Measurements from ENCODE around the gene RC3H1.
"Not testable (repeated sequence)": the region's sequence is repeated elsewhere in the genome, so short reads cannot be mapped to it uniquely, and the experiment has no call there.

The RC3H1 gene

DNA sequence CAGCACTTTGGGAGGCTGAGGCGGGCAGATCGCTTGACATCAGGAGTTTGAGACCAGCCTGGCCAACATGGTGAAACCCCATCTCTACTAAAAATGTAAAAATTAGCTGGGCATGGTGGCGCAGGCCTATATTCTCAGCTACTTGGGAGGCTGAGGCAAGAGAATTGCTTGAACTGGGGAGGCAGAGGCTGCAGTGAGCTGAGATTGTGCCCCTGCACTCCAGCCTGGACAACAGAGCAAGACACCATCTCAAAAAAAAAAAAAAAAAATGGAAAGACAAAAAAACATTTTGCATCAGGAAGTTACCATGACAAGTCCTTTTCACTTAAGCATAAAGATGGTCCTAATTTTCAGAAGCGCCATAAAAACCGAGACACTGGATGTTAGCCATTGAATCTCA lies 91.6 kb downstream of the RC3H1 start:
- not testable (repeated sequence) for DNase-seq

- DNase-seq, result no peak
These were observed 96.6 kb downstream of the RC3H1 start for GRCh38 chr1:173925306-173926242.

- no peak for DNase-seq
These were observed 101.3 kb downstream of the RC3H1 start for GRCh38 chr1:173920861-173921260.

GRCh38 chr1:173917635-173918493 lies 104.3 kb downstream of the RC3H1 start:
- no peak for DNase-seq

GRCh38 chr1:173917149-173917548 lies 105.0 kb downstream of the RC3H1 start, which contains the start of gene SERPINC1:
Gene SERPINC1 (minus strand): TSS chr1:173917327. CDS start chr1:173917259, 68 bp downstream.
- no peak for DNase-seq

- DNase-seq, result no peak
These were observed 105.5 kb downstream of the RC3H1 start for GRCh38 chr1:173916667-173917066.

DNA sequence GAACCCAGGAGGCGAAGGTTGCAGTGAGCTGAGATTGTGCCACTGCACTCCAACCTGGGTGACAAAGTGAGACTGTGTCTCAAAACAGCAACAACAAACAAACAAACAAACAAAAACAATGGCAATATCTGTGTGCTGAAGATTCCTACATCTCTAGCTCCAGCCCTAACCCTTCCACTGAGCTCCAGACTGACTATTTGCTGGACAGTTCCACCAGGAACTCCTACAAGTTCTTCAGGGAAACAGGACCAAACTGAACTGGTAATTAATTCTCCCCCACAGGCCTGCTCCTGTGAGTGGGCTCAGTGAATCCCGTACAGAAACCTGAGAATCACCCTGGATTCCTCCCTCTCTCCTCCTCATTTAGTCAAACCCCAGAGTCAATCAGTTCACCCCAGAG lies 106.6 kb downstream of the RC3H1 start:
- no peak for DNase-seq

- DNase-seq, result no peak
These were observed 107.7 kb downstream of the RC3H1 start for GRCh38 chr1:173914366-173914871.

DNA sequence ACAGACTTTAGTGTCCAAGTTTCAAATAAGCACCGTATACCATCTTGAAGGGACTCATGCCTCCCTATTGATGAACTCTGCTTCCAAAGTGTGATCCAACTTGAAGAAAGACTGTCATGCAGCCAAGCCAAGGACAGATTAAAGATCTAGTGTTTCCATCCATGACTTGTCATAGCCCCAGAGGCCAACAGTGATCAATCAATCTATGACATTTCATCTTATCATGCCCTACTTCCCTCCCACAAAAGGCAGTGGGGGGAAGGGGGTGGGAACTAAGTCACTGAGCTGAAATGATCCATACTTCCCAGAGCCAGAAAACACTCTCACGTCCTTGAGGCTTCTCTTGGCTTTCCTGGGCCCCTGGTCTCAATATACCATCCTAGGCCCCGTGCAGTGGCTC lies 109.0 kb downstream of the RC3H1 start:
- DNase-seq, result no peak

DNA sequence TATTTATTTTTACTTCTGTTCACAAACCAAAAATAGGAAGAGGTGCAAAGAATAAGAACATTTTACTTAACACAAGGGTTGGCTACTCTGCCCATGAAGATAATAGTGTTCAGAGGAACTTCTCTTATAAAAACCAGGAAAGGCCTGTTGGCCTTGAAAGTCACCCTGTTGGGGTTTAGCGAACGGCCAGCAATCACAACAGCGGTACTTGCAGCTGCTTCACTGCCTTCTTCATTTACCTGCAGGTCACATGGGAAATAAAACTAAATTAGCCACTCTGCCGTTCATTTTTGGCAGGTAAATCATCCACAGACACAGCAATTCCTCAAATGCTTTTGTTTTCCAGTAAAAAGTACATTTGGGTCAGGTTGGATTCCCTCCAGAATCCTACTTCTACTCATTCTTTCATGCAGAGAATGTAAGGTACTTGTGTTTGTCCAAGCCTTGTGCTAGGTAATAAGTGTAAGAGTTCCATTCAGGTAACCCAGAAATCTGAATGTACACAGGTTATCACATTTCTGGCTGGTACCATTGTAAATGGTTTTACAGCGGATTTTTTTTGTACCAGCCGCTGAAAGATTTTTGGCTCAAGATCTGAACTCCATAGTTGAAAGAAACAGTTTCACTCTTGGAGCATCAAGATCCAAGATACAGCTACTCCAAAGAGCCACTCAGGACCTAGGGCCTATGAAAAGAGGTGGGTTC lies 118.2 kb downstream of the RC3H1 start:
- no peak for DNase-seq

DNA sequence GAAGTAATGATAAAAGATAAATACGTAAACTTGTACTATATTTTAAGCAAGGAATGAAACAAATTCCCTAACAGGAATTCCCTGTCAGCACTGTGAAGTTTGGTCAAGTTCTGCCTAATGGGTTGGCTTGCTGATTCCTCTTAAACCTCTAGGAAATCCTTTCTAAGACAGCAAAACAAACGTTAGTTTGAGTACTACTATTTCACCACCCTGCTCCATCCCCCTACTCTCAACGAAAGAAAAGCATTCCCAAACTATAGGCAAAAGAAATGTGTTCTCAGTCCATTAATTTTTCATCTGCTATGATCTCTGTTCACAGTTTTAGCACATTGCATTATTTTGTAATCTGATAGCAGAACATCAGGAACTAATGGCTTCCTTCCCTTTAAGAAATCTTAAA lies 121.2 kb downstream of the RC3H1 start:
- DNase-seq, result no peak

DNA sequence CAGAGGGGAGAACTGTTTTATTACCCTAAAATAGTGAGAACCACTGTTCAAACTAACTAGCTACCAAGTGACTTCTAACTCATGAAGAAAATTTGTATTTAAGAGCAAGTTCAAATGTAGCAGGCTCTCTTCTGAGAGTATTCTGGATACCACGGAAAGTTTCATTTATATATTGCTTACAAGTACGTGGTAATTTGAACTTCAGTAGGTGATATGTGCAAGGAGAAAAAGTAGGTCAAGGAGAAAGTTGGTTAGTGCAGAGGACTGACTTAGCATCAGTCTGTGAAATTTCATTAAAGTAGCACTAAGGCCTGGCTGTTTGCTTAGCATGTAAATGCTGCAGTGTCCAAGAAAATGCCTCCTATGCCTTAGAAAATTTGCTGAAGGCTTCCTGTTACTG lies 121.7 kb downstream of the RC3H1 start:
- DNase-seq, result no peak

GRCh38 chr1:173894189-173894588 lies 128.0 kb downstream of the RC3H1 start:
- DNase-seq, result no peak

DNA sequence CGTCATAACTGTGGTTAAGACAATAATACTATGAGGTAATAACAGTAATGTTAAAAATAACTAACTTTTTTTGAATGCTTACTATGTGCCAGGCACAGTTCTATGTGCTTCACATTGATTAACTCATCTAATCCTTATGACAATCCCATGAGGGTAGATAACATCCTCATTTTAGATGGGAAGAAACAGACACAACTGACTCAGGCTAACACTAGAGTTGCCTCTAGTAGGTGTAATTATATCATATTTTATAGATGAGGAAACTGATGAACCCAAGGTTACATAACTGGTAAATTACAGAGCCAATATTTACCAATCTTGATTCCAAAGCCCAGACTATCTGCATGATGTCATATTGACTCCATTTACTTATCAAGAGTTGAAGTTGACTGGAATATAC lies 128.5 kb downstream of the RC3H1 start:
- DNase-seq, result no peak

GRCh38 chr1:173889885-173890284 lies 132.3 kb downstream of the RC3H1 start:
- no peak for DNase-seq

GRCh38 chr1:173888749-173889148 lies 133.4 kb downstream of the RC3H1 start:
- DNase-seq, result no peak

DNA sequence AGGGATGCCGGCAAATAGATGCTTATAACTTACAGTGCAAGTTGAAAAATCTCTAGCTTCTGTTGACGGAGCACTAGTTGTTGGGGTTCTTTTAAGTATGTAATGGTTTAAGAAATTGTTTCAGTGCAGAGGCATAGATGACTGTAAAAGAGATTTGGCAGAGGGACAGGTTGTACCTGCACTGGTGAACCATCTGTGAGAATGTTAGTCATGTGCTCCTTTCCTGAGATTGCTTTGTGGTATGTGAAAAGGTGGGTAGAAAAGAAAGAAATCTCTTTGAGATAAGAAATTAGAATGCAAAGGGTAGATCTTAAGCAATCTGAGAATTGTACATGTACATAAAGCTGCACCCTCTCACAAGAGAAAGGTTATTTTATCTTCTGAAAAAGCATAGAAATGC lies 134.5 kb downstream of the RC3H1 start:
- DNase-seq, result no peak

GRCh38 chr1:173886746-173887611 lies 135.2 kb downstream of the RC3H1 start:
- DNase-seq, result no peak

GRCh38 chr1:173884701-173885100 lies 137.5 kb downstream of the RC3H1 start:
- DNase-seq, result no peak

Data from GOT3 (cell line).